KMS-11 (cell line): Measurements from ENCODE around the gene HADHB.

ENCODE experiments used
- H2AFZ ChIP-seq: fragments of 200-600 bp; sonication (generic); 2 replicates; pipeline ENCODE4 v1.6.1; 2016; ENCODE audit warnings: antibody characterized with exemption, mixed run types, low read depth
- H3K27ac ChIP-seq: fragments of 200-600 bp; sonication (generic); 2 replicates; pipeline ENCODE4 v1.6.1; 2016; ENCODE audit warnings: mild to moderate bottlenecking, mixed run types
- H3K27me3 ChIP-seq: fragments of 200-600 bp; sonication (generic); 2 replicates; pipeline ENCODE4 v1.6.1; 2017; ENCODE audit warnings: mild to moderate bottlenecking, low read depth, mixed run types, moderate library complexity; ENCODE audit not compliant: insufficient read depth
- H3K36me3 ChIP-seq: fragments of 200-600 bp; sonication (generic); 2 replicates; pipeline ENCODE4 v1.6.1; 2017; ENCODE audit warnings: mild to moderate bottlenecking, mixed run types; ENCODE audit not compliant: insufficient read depth
- H3K4me1 ChIP-seq: fragments of 200-600 bp; sonication (generic); 2 replicates; pipeline ENCODE4 v1.6.1; 2016; ENCODE audit warnings: mild to moderate bottlenecking, low read depth, mixed run types; ENCODE audit not compliant: poor library complexity, severe bottlenecking
- H3K4me2 ChIP-seq: fragments of 200-600 bp; sonication (generic); 2 replicates; pipeline ENCODE4 v1.7.0; 2016; ENCODE audit warnings: mild to moderate bottlenecking, mixed run types
- H3K4me3 ChIP-seq: fragments of 200-600 bp; sonication (generic); IDR thresholded peaks from 2 replicates; pipeline ENCODE4 v1.6.1; 2017; ENCODE audit warnings: low read depth, low read length, mixed read lengths; ENCODE audit not compliant: insufficient read depth
- H3K79me2 ChIP-seq: fragments of 200-600 bp; sonication (generic); 2 replicates; pipeline ENCODE4 v1.6.1; 2016; ENCODE audit warnings: low read depth, mixed run types; ENCODE audit not compliant: insufficient read depth
- H3K9ac ChIP-seq: fragments of 200-600 bp; sonication (generic); 2 replicates; pipeline ENCODE4 v1.6.1; 2016; ENCODE audit warnings: mild to moderate bottlenecking, mixed run types
- H4K20me1 ChIP-seq: fragments of 200-600 bp; sonication (generic); 2 replicates; pipeline ENCODE4 v1.6.1; 2016; ENCODE audit warnings: mild to moderate bottlenecking, mixed run types; ENCODE audit not compliant: insufficient read depth
- CTCF ChIP-seq: fragments of 200-600 bp; sonication (generic); conservative IDR thresholded peaks from 2 replicates; pipeline ENCODE4 v1.6.1; 2017; ENCODE audit warnings: low read depth, mild to moderate bottlenecking, antibody characterized with exemption, low read length, moderate library complexity, mixed read lengths

Gene HADHB

GRCh38 chr2:26336719-26337118, 92.0 kb downstream of the HADHB start:
- H3K27ac ChIP-seq: no peak overlapping the region
- no peak overlapping the region for H3K4me2 ChIP-seq
- H3K9ac ChIP-seq: no peak overlapping the region
- H3K27me3 ChIP-seq: no peaks in the 10 kb centered on the region
- H3K36me3 ChIP-seq: no peaks in the 10 kb centered on the region
- no peak for TF ChIP-seq CTCF
- no peak overlapping the region for H3K4me3 ChIP-seq
- H3K79me2 ChIP-seq: no peaks in the 10 kb centered on the region
- H4K20me1 ChIP-seq: no peaks in the 10 kb centered on the region
- H2AFZ ChIP-seq: no peak overlapping the region
- no peaks in the 10 kb centered on the region for H3K4me1 ChIP-seq

- no peak overlapping the region for H2AFZ ChIP-seq
- no peak overlapping the region for H3K27ac ChIP-seq
- H3K9ac ChIP-seq: no peak overlapping the region
- H4K20me1 ChIP-seq: no peaks in the 10 kb centered on the region
- H3K4me2 ChIP-seq: no peak overlapping the region
- H3K27me3 ChIP-seq: no peaks in the 10 kb centered on the region
- no peaks in the 10 kb centered on the region for H3K36me3 ChIP-seq
- H3K4me1 ChIP-seq: no peaks in the 10 kb centered on the region
- no peaks in the 10 kb centered on the region for H3K79me2 ChIP-seq
- no peak for TF ChIP-seq CTCF
- H3K4me3 ChIP-seq: no peak overlapping the region
Measured at GRCh38 chr2:26337298-26337697, 92.6 kb downstream of the HADHB start.
